NB4 (cell line): Measurements from ENCODE around the gene MX1.

Source experiments
- MAX ChIP-seq: IDR thresholded peaks from 2 replicates; pipeline ENCODE4 v1.6.1; 2011; ENCODE audit warnings: low read depth, low read length
- MYC ChIP-seq: IDR thresholded peaks from 2 replicates; pipeline ENCODE4 v1.6.1; 2011; ENCODE audit warnings: low read depth, low read length
- POLR2A ChIP-seq: IDR thresholded peaks from 2 replicates; pipeline ENCODE4 v1.6.1; 2011; ENCODE audit warnings: mild to moderate bottlenecking; ENCODE audit not compliant: insufficient read length; ENCODE audit errors: extremely low read depth
- TF ChIP-seq, protein P1 (sequence below): IDR thresholded peaks from one replicate; pipeline ENCODE4 v1.5.1; 2012; ENCODE audit warnings: low read depth, low read length

- TF ChIP-seq, protein P1, sequence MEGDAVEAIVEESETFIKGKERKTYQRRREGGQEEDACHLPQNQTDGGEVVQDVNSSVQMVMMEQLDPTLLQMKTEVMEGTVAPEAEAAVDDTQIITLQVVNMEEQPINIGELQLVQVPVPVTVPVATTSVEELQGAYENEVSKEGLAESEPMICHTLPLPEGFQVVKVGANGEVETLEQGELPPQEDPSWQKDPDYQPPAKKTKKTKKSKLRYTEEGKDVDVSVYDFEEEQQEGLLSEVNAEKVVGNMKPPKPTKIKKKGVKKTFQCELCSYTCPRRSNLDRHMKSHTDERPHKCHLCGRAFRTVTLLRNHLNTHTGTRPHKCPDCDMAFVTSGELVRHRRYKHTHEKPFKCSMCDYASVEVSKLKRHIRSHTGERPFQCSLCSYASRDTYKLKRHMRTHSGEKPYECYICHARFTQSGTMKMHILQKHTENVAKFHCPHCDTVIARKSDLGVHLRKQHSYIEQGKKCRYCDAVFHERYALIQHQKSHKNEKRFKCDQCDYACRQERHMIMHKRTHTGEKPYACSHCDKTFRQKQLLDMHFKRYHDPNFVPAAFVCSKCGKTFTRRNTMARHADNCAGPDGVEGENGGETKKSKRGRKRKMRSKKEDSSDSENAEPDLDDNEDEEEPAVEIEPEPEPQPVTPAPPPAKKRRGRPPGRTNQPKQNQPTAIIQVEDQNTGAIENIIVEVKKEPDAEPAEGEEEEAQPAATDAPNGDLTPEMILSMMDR: no peak
- TF ChIP-seq MAX (no peak), POLR2A (no peak), MYC (no peak)
Observed at GRCh38 chr21:41477641-41478318, 51.7 kb downstream of the MX1 start.
